Left renal cortex interstitium (tissue), 4 donors: ENCODE results near the gene KCNH1. TPM values are rescaled to one million over a fixed set of nuclear protein-coding genes. Genes with fewer than 3 reads are reported as not detected.

ENCODE experiments used
- polyA plus RNA-seq, 4 donors: library from polyadenylated mRNA; unstranded; fragments of 120-200 nt; gene quantifications; one replicate each; pipeline ENCODE4 v1.2.1, GENCODE V29; 2013; ENCODE audit not compliant: insufficient read length in 4 of 4

The KCNH1 gene
- polyA plus RNA-seq, 4 donors, result 0.24 to 0.33 (median 0.31) TPM

Other genes starting within 250 kb of the KCNH1 start
- 100 to 1,000 TPM in 1 of 4 donors, 10 to 100 TPM in 3; 64.6 to 109 (median 86.2) TPM for gene RCOR3, start 125.2 kb upstream of the KCNH1 start, polyA plus RNA-seq
- gene TRAF5, start 192.7 kb upstream of the KCNH1 start, polyA plus RNA-seq, result 10 to 100 TPM; 10.6 to 27.7 (median 18.1) TPM